Activated naive CD4-positive, alpha-beta T cell treated with anti-CD3 and anti-CD28 coated beads for 36 hours (primary cell): Measurements from ENCODE around the gene KIAA1755. TPM values are rescaled to one million over a fixed set of nuclear protein-coding genes. Genes with fewer than 3 reads are reported as not detected.
"Not testable (repeated sequence)": the region's sequence is repeated elsewhere in the genome, so short reads cannot be mapped to it uniquely, and the experiment has no call there.

Experiments used
- CTCF ChIA-PET: fragments of 350-600 bp; sonication (Branson Sonifier 250); formaldehyde crosslinking; loops from one replicate; lab custom pipeline; 2021; ENCODE audit warnings: antibody characterized with exemption; lab: Charles Lee
- DNase-seq: peaks from one replicate; pipeline ENCODE4 v3.0.0-alpha.2; 2020
- H3K27ac Mint-ChIP-seq: one replicate; pipeline ENCODE4 v1.8.0; 2021; ENCODE audit warnings: mild to moderate bottlenecking, mixed read lengths
- H3K27me3 Mint-ChIP-seq: one replicate; pipeline ENCODE4 v1.8.0; 2021; ENCODE audit warnings: low read depth, mixed read lengths
- H3K36me3 Mint-ChIP-seq: one replicate; pipeline ENCODE4 v1.8.0; 2021; ENCODE audit warnings: low read depth, mixed read lengths
- H3K4me1 Mint-ChIP-seq: one replicate; pipeline ENCODE4 v1.8.0; 2021; ENCODE audit warnings: low read depth, mixed read lengths
- H3K4me3 Mint-ChIP-seq: one replicate; pipeline ENCODE4 v1.8.0; 2021; ENCODE audit warnings: mild to moderate bottlenecking, moderate library complexity, mixed read lengths
- H3K9me3 Mint-ChIP-seq: one replicate; pipeline ENCODE4 v1.8.0; 2021; ENCODE audit warnings: mixed read lengths
- intact Hi-C: fragments of 100-400 bp; cut with micrococcal nuclease; formaldehyde crosslinking; loops from one replicate; pipeline ENCODE4 v1.15.1; 2023
- total RNA-seq, 2 experiments: library from RNA; stranded (reverse); gene quantifications; one replicate each; pipeline ENCODE4 v1.2.3, GENCODE V29; 2021

KIAA1755 gene
- total RNA-seq, 2 experiments from 2014 or later: not detected

- CTCF ChIA-PET: interaction anchor here (0.6 kb wide), 1 partner anchor 225 kb away, joined by 3 read pairs; no protein-coding TSS in a partner anchor
- intact Hi-C loops: no loop called here
- no peak for DNase-seq
- no peak overlapping the region for H3K27ac Mint-ChIP-seq
- H3K9me3 Mint-ChIP-seq: no peaks in the 10 kb centered on the region
- peaks cover 7% of the 10 kb centered on the region for H3K27me3 Mint-ChIP-seq
- H3K4me1 Mint-ChIP-seq: no peaks in the 10 kb centered on the region
- no peaks in the 10 kb centered on the region for H3K36me3 Mint-ChIP-seq
- H3K4me3 Mint-ChIP-seq: no peak overlapping the region
Observed at GRCh38 chr20:38283236-38283635, 22.7 kb upstream of the KIAA1755 start.

DNA sequence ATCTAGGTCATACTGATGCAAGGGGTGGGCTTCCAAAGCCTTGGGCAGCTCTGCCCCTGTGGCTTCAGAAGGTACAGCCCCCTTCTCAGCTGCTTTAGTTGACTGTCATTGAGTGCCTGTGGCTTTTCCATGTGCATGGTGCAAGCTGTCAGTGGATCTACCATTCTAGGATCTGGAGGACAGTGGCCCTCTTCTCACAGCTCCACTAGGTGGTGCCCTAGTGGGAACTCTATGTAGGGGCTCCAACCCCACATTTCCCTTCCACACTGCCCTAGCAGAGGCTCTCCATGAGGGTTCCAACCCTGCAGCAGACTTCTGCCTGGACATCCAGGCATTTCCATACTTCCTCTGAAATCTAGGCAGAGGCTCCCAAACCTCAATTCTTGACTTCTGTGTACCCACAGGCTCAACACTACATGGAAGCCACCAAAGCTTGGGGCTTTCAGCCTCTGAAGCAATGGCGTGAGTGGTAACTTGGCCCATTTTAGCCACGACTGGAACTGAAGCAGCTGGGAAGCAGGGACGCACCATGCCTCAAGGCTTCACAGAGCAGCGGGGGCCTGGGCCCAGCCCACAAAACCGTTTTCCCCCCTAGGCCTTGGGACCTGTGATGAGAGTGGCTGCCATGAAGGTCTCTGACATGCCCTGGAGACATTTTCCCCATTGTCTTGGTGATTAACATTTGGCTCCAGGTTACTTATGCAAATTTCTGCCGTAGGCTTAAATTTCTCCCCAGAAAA lies 20.8 kb upstream of the KIAA1755 start:
- H3K36me3 Mint-ChIP-seq, H3K27ac Mint-ChIP-seq, intact Hi-C loops, H3K4me3 Mint-ChIP-seq, H3K4me1 Mint-ChIP-seq, DNase-seq, H3K27me3 Mint-ChIP-seq, H3K9me3 Mint-ChIP-seq, CTCF ChIA-PET: not testable (repeated sequence)

DNA sequence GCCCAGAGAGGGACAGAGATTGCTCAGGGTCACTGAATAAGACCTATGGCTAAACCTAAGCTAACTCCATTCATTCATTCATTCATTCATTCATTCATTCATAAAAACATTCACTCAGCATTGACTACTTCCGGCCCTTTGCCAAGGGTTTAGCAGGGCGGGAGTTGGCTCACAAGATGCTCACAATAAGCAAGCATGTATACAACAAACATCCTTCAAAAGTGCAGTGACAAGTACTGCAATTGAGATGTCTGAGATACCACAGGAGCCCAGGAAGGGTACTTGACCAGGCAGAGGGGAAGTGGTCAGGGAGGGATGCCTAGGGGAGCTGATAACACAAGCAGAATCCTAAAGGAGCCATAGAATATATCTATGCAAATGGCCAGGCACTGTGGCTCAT lies 18.2 kb upstream of the KIAA1755 start:
- no peak overlapping the region for H3K4me3 Mint-ChIP-seq
- no peaks in the 10 kb centered on the region for H3K4me1 Mint-ChIP-seq
- DNase-seq: no peak
- no peak overlapping the region for H3K27ac Mint-ChIP-seq
- H3K9me3 Mint-ChIP-seq: no peaks in the 10 kb centered on the region
- intact Hi-C loops: no loop called here
- H3K27me3 Mint-ChIP-seq: peaks cover 2% of the 10 kb centered on the region
- H3K36me3 Mint-ChIP-seq: no peaks in the 10 kb centered on the region
- CTCF ChIA-PET: no interaction called here

GRCh38 chr20:38278131-38278530 lies 17.6 kb upstream of the KIAA1755 start:
- CTCF ChIA-PET: no interaction called here
- Mint-ChIP-seq H3K4me3 (no peak overlapping the region), H3K4me1 (no peaks in the 10 kb centered on the region), H3K9me3 (no peaks in the 10 kb centered on the region), H3K27me3 (peaks cover 2% of the 10 kb centered on the region), H3K27ac (no peak overlapping the region), H3K36me3 (no peaks in the 10 kb centered on the region)
- intact Hi-C loops: no loop called here
- DNase-seq: no peak

- H3K27me3 Mint-ChIP-seq: peaks cover 4% of the 10 kb centered on the region
- H3K9me3 Mint-ChIP-seq: no peaks in the 10 kb centered on the region
- intact Hi-C loops: no loop called here
- no peak overlapping the region for H3K27ac Mint-ChIP-seq
- CTCF ChIA-PET: no interaction called here
- H3K36me3 Mint-ChIP-seq: no peaks in the 10 kb centered on the region
- no peaks in the 10 kb centered on the region for H3K4me1 Mint-ChIP-seq
- DNase-seq: no peak
- H3K4me3 Mint-ChIP-seq: no peak overlapping the region
Observed at GRCh38 chr20:38277691-38278090, 17.2 kb upstream of the KIAA1755 start.

GRCh38 chr20:38277285-38277684 lies 16.8 kb upstream of the KIAA1755 start:
- H3K4me1 Mint-ChIP-seq: no peaks in the 10 kb centered on the region
- H3K36me3 Mint-ChIP-seq: no peaks in the 10 kb centered on the region
- peaks cover 6% of the 10 kb centered on the region for H3K27me3 Mint-ChIP-seq
- H3K27ac Mint-ChIP-seq: no peak overlapping the region
- H3K9me3 Mint-ChIP-seq: no peaks in the 10 kb centered on the region
- no peak overlapping the region for H3K4me3 Mint-ChIP-seq
- DNase-seq: no peak
- intact Hi-C loops: no loop called here
- CTCF ChIA-PET: interaction anchor here (0.6 kb wide), 1 partner anchor 76 kb away, joined by 3 read pairs; no protein-coding TSS in a partner anchor

DNA sequence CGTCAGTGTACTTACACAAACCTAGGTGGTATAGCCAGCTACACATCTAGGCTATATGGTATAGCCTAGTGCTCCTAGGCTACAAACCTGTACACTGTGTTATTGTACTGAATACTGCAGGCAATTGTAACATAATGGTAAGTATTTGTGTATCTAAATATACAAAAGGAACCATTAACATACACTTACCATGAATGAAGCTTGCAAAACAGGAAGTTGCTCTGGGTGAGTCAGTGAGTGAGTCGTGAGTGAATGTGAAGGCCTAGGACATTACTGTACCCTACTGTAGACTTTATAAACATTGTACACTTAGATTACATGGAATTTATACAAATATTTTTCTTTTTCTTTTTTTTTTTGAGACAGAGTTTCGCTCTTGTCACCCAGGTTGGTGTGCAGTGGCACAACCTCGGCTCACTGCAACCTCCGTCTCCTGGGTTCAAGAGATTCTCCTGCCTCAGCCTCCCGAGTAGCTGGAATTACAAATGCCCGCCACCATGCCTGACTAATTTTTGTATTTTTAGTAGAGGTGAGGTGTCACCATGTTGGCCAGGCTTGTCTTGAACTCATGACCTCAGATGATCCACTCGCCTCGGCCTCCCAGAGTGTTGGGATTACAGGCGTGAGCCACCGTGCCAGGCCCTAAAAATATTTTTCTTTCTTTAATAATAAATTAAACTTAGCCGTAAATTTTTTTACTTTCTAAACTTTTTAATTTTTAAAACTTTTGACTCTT lies 15.4 kb upstream of the KIAA1755 start:
- Mint-ChIP-seq H3K9me3 (no peaks in the 10 kb centered on the region), H3K27ac (no peak overlapping the region), H3K4me1 (no peaks in the 10 kb centered on the region), H3K36me3 (no peaks in the 10 kb centered on the region), H3K4me3 (no peak overlapping the region), H3K27me3 (peaks cover 9% of the 10 kb centered on the region)
- intact Hi-C loops: no loop called here
- CTCF ChIA-PET: interaction anchor here (0.6 kb wide), 1 partner anchor 24 kb away, joined by 3 read pairs; no protein-coding TSS in a partner anchor
- no peak for DNase-seq

GRCh38 chr20:38272961-38273360 lies 12.4 kb upstream of the KIAA1755 start:
- no peaks in the 10 kb centered on the region for H3K9me3 Mint-ChIP-seq
- H3K27me3 Mint-ChIP-seq: peaks cover 16% of the 10 kb centered on the region
- H3K27ac Mint-ChIP-seq: no peak overlapping the region
- CTCF ChIA-PET: no interaction called here
- DNase-seq: no peak
- no peak overlapping the region for H3K4me3 Mint-ChIP-seq
- H3K36me3 Mint-ChIP-seq: no peaks in the 10 kb centered on the region
- intact Hi-C loops: no loop called here
- no peaks in the 10 kb centered on the region for H3K4me1 Mint-ChIP-seq

DNA sequence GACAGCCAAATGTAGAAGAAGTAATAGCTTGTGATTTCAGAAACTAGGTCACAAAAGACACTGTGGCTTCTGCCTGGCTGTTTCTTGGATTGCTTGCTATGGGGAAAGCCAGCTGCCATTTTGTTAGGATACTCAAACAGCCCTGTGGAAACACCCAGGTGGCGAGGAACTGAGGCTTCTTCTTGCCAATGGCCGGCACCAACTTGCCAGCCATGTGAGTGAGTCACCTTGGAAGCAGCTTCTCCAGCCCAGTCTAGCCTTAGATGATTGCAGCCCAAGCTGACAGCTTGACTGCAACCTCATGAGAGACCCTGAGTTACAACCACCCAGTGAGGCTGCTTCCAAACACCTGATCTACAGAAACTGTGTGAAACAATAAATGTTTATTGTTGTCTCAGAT lies 11.9 kb upstream of the KIAA1755 start:
- H3K27me3 Mint-ChIP-seq: peaks cover 15% of the 10 kb centered on the region
- CTCF ChIA-PET: no interaction called here
- DNase-seq: no peak
- H3K9me3 Mint-ChIP-seq: no peaks in the 10 kb centered on the region
- H3K4me1 Mint-ChIP-seq: no peaks in the 10 kb centered on the region
- no peaks in the 10 kb centered on the region for H3K36me3 Mint-ChIP-seq
- intact Hi-C loops: no loop called here
- no peak overlapping the region for H3K27ac Mint-ChIP-seq
- no peak overlapping the region for H3K4me3 Mint-ChIP-seq

GRCh38 chr20:38271608-38272120 lies 11.1 kb upstream of the KIAA1755 start:
- H3K27ac Mint-ChIP-seq: no peak overlapping the region
- no peaks in the 10 kb centered on the region for H3K9me3 Mint-ChIP-seq

DNA sequence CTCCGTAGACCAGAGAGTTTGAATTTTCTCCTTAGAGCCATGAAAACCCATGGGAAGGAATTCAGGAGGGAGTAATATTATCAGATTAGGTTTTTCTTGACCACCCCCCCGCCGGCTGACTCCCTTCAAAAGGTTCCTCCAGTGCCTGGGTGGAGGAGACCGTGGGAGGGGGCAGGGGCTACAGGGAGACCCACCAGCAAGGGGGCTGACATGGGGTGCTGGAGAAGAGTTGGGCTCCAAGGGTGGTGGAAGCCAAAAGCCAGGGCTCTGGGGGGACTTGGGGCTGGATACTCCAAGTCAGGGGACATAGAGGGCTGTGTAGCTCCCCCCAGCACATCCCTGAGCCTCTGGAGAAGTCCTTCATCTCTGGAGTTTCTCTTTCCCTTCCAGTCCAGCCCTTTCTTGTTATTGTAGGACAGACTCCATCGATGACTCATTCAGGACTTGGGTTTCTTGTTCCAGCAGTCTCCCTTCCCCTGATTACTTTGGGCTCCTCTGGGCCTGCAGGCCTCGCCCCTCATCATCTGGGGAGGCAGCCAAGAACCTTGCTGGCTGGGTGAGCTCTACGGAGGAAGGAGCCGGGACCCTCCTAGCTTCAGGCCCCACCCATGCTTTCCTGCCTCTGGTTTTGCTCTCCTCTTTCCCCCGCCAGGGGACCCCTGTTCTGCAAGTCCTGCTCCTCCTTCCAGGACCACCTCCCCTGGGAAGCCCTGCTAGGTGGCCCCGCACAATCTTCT lies 10.5 kb upstream of the KIAA1755 start:
- no peak for DNase-seq
- CTCF ChIA-PET: no interaction called here
- intact Hi-C loops: no loop called here
- Mint-ChIP-seq H3K4me1 (no peaks in the 10 kb centered on the region), H3K9me3 (no peaks in the 10 kb centered on the region), H3K27ac (no peak overlapping the region), H3K4me3 (no peak overlapping the region), H3K27me3 (peaks cover 13% of the 10 kb centered on the region), H3K36me3 (no peaks in the 10 kb centered on the region)

More at GRCh38 chr20:38271608-38272120, 11.1 kb upstream of the KIAA1755 start:
- Mint-ChIP-seq H3K36me3 (no peaks in the 10 kb centered on the region), H3K27me3 (peaks cover 13% of the 10 kb centered on the region), H3K4me1 (no peaks in the 10 kb centered on the region), H3K4me3 (no peak overlapping the region)
- intact Hi-C loops: no loop called here
- CTCF ChIA-PET: interaction anchor here (0.6 kb wide), 1 partner anchor 8 kb away, joined by 5 read pairs; no protein-coding TSS in a partner anchor
- no peak for DNase-seq

GRCh38 chr20:38269715-38270114 lies 9.2 kb upstream of the KIAA1755 start:
- intact Hi-C loops: no loop called here
- Mint-ChIP-seq H3K27ac (no peak overlapping the region), H3K27me3 (peaks cover 16% of the 10 kb centered on the region), H3K36me3 (no peaks in the 10 kb centered on the region), H3K9me3 (no peaks in the 10 kb centered on the region), H3K4me3 (no peak overlapping the region), H3K4me1 (no peaks in the 10 kb centered on the region)
- DNase-seq: no peak
- CTCF ChIA-PET: no interaction called here
